Glutamatergic neuron (in vitro differentiated cells): ENCODE data around the gene IGFALS. TPM values are rescaled to one million over a fixed set of nuclear protein-coding genes. Genes with fewer than 3 reads are reported as not detected.

Experiments
- DNase-seq: peaks from one replicate; pipeline ENCODE4 v3.0.0; 2022
- H3K27ac Mint-ChIP-seq: one replicate; pipeline ENCODE4 v1.8.0; 2020; ENCODE audit warnings: mild to moderate bottlenecking, mixed read lengths, inconsistent platforms; ENCODE audit not compliant: unreplicated experiment
- H3K27me3 Mint-ChIP-seq: one replicate; pipeline ENCODE4 v1.8.0; 2020; ENCODE audit warnings: mild to moderate bottlenecking, moderate library complexity, mixed read lengths, inconsistent platforms; ENCODE audit not compliant: unreplicated experiment
- H3K36me3 Mint-ChIP-seq: one replicate; pipeline ENCODE4 v1.8.0; 2020; ENCODE audit warnings: mild to moderate bottlenecking, mixed read lengths, inconsistent platforms; ENCODE audit not compliant: unreplicated experiment
- H3K4me1 Mint-ChIP-seq: one replicate; pipeline ENCODE4 v1.8.0; 2020; ENCODE audit warnings: mild to moderate bottlenecking, low read depth, mixed read lengths, inconsistent platforms; ENCODE audit not compliant: unreplicated experiment
- H3K4me3 Mint-ChIP-seq: one replicate; pipeline ENCODE4 v1.8.0; 2020; ENCODE audit warnings: mild to moderate bottlenecking, mixed read lengths, inconsistent platforms; ENCODE audit not compliant: unreplicated experiment
- H3K9me3 Mint-ChIP-seq: one replicate; pipeline ENCODE4 v1.8.0; 2020; ENCODE audit warnings: mild to moderate bottlenecking, moderate library complexity, mixed read lengths, inconsistent platforms; ENCODE audit not compliant: unreplicated experiment
- total RNA-seq: library from RNA; stranded (reverse); fragmentation: NEBNext Ultra II Directional; extraction: Animal tissue kit (Norgen Biotek cat#: 25700); gene quantifications from one replicate; pipeline ENCODE4 v1.2.1, GENCODE V29; 2021; ENCODE audit not compliant: unreplicated experiment
- TF ChIP-seq, protein P1 (sequence below): fragments of 200-600 bp; sonication (generic); IDR thresholded peaks from one replicate; pipeline ENCODE4 v1.5.0; 2021; ENCODE audit not compliant: partially characterized antibody, unreplicated experiment

Gene IGFALS
- total RNA-seq, 1 donor from 2014 or later = 0.39 TPM

DNA sequence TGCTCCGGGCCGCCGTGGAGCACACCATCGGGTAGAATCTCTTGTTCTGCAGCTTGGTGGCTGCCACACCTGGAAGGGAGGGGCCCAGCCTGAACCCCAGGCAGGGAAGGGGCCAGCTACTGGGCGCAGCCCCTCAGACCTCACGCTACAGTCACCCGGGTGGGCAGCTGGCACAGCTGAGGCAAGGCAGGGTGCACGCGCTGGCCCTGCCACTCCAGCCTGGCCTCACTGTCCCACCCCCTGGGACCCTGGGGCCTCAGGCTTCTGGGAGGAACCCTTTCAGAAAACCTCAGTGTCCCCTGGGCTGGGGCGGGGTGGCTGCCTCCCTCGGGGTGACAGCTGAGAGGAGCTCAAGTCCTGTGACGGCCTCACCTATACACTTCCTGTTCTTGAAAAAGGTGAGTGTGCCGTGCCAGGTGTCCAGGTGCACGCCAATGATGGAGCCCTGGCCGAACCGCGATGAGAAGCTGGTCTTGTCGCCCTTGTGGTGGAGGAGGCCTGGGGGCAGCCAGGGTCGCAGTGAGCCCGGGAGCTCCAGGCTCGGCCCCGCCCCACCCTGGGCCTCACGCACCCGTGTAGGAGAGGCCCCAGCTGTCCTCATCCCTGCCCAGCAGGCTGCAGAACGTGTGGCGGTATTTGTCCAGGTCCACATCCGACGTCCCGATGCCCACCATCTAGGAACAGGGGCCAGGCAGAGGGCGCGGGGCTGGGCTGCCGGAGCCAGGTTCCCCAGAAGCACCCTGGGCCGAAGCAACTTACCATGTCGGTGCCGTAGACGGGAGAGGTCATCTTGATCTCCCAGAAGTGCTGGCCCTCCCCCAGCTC, 15.9 kb downstream of the IGFALS start:
- peaks cover 17% of the 10 kb centered on the region for H3K27me3 Mint-ChIP-seq
- TF ChIP-seq, protein P1, sequence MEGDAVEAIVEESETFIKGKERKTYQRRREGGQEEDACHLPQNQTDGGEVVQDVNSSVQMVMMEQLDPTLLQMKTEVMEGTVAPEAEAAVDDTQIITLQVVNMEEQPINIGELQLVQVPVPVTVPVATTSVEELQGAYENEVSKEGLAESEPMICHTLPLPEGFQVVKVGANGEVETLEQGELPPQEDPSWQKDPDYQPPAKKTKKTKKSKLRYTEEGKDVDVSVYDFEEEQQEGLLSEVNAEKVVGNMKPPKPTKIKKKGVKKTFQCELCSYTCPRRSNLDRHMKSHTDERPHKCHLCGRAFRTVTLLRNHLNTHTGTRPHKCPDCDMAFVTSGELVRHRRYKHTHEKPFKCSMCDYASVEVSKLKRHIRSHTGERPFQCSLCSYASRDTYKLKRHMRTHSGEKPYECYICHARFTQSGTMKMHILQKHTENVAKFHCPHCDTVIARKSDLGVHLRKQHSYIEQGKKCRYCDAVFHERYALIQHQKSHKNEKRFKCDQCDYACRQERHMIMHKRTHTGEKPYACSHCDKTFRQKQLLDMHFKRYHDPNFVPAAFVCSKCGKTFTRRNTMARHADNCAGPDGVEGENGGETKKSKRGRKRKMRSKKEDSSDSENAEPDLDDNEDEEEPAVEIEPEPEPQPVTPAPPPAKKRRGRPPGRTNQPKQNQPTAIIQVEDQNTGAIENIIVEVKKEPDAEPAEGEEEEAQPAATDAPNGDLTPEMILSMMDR = no peak
- peaks cover 11% of the 10 kb centered on the region for H3K4me1 Mint-ChIP-seq
- DNase-seq = peak; percentile 16
- H3K4me3 Mint-ChIP-seq = no peak overlapping the region
- peaks cover 6% of the 10 kb centered on the region for H3K9me3 Mint-ChIP-seq
- no peak overlapping the region for H3K27ac Mint-ChIP-seq
- H3K36me3 Mint-ChIP-seq = no peaks in the 10 kb centered on the region

DNA sequence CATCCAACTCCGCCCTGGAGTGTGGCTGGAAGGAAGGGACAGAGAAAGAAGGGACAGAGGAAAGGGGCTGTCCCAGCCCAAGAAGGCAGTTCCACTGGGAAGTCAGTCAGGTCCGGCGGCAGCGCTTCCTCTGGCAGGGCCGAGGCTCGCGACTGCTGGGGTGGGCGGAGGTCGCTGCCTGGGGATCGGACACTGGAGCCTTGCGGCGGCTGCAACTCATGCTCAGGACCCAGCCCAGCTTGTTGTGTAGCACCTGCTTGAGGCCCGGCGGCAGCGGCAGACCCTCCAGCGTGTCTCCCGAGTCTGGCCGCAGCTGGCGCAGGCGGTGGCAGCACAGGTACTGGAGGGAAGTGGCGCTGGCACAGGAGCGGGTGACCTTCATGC, 16.5 kb downstream of the IGFALS start:
- TF ChIP-seq, protein P1 = no peak
- DNase-seq = peak; percentile 43
- H3K36me3 Mint-ChIP-seq = no peaks in the 10 kb centered on the region
- H3K27me3 Mint-ChIP-seq = peaks cover 20% of the 10 kb centered on the region
- H3K27ac Mint-ChIP-seq = peak overlapping the region; percentile 80
- H3K4me3 Mint-ChIP-seq = peak overlapping the region; percentile 74
- H3K9me3 Mint-ChIP-seq = peaks cover 11% of the 10 kb centered on the region
- H3K4me1 Mint-ChIP-seq = peaks cover 13% of the 10 kb centered on the region

DNA sequence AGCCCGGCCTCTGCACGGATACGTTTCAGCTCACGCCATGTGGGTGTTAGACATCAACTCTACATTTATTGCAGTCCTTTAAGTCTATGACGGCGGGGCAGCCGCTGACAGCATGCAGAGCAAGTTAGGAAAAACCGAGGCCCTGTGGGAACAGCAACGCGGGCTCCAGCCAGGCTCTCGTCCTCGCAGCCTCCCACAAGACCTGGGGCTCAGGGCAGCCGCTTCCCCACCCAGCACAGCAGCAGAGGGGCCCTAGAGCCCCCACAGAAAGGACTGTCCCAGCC, 16.9 kb downstream of the IGFALS start:
- H3K27ac Mint-ChIP-seq = peak overlapping the region; percentile 80
- TF ChIP-seq, protein P1 = no peak
- peaks cover 20% of the 10 kb centered on the region for H3K27me3 Mint-ChIP-seq

DNA sequence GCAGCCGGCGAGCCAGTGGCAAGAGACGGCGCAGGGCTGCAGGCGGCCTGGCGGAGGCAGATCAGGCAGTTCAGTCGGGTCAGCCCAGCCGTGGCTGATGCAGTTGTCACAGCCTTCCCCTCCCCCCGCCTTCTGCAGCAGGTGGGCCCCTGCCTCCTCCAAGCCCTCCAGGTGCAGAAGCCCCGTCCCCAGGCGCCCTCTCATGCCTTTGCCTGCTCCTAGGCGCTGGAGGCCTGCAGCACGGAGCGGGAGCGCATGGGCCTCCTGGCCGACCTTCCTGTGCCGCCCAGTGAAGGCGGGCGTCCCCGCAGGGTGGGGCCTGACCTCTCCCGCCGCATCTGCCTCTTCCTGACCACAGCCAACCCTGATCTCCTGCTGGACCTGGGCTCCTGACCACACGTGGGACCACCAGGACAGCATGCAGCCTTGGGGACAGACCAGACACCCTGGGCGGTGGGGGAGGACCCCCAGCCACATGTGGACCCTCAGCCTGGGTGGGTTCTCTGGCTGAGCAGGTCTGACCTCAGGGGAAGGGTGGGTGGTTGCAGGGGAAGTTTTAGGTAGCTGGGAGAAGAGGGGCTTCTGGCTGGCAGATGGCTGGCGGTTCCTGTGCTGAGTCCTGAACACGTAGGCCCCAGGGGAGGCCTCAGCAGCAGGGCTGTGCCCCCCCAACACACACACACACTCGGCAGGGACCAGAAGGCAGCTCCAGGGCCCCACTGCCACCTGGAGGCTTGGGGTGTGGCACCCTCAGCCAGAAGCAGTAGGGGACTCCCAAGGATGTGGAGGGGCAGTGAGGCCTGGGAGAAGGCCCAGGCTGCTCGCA, 17.4 kb downstream of the IGFALS start:
- TF ChIP-seq, protein P1 = no peak
- Mint-ChIP-seq H3K9me3 (peaks cover 15% of the 10 kb centered on the region), H3K36me3 (no peaks in the 10 kb centered on the region), H3K27me3 (peaks cover 15% of the 10 kb centered on the region), H3K4me1 (peaks cover 11% of the 10 kb centered on the region), H3K4me3 (peak overlapping the region; percentile 74), H3K27ac (peak overlapping the region; percentile 80)
- DNase-seq = peak; percentile 60

More for the DNA sequence above, 16.9 kb downstream of the IGFALS start:
- peak overlapping the region; percentile 74 for H3K4me3 Mint-ChIP-seq
- H3K4me1 Mint-ChIP-seq = peaks cover 13% of the 10 kb centered on the region
- DNase-seq = no peak
- H3K9me3 Mint-ChIP-seq = peaks cover 15% of the 10 kb centered on the region
- H3K36me3 Mint-ChIP-seq = no peaks in the 10 kb centered on the region
